ENCODE results near the gene SLC22A7. TPM values are rescaled to one million over a fixed set of nuclear protein-coding genes. Genes with fewer than 3 reads are reported as not detected.

Gene SLC22A7
- total and polyA plus RNA-seq, 2 experiments from 2014 or later: 0.31 TPM; not detected in 1

DNA sequence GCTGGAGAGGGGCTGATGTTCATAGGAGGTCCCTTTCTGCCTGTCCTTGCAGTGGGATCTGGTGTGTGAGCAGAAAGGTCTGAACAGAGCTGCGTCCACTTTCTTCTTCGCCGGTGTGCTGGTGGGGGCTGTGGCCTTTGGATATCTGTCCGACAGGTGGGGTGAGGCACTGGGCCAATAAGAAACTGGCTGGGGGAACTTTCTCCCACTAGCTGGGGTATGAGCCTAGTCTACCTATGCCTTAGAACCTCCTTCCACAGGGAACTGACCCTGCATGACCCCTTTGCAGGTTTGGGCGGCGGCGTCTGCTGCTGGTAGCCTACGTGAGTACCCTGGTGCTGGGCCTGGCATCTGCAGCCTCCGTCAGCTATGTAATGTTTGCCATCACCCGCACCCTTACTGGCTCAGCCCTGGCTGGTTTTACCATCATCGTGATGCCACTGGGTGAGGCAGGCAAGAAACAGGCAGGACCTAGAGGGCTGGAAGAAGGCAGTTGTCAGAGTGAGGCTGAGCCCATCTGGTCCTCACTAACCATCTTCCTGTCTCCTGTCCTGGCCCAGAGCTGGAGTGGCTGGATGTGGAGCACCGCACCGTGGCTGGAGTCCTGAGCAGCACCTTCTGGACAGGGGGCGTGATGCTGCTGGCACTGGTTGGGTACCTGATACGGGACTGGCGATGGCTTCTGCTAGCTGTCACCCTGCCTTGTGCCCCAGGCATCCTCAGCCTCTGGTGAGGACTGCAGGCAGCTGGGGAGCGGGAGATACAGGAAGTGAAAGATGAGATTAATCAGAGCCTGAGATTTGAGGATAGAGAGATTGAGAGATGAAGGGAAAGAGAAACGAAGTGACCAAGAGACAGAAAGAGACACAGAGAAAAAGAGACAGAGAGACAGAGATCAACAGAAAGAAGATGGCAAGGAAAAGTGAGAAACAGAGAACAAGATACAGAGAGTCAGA is 1.6 kb downstream of the SLC22A7 start:
- no peaks in the 10 kb centered on the region for H3K36me3 ChIP-seq (ENCODE audit: insufficient read depth)
- H3K36me3 Mint-ChIP-seq (ENCODE audit: low read depth): no peaks in the 10 kb centered on the region
- peaks cover 8% of the 10 kb centered on the region for H3K27me3 Mint-ChIP-seq (ENCODE audit: insufficient read depth, low read depth, poor library complexity)
- no peaks in the 10 kb centered on the region for H3K9me3 Mint-ChIP-seq
- H3K4me1 ChIP-seq (ENCODE audit: insufficient read depth): no peaks in the 10 kb centered on the region
- H4K20me1 ChIP-seq (replicated peaks; ENCODE audit: insufficient read depth): no peaks in the 10 kb centered on the region
- H3F3A ChIP-seq (replicated peaks; ENCODE audit: low read depth): no peaks in the 10 kb centered on the region
- H2AFZ ChIP-seq: no peak overlapping the region
- H3K4me1 Mint-ChIP-seq: peaks cover 4% of the 10 kb centered on the region; the same call in 2 of the 3 replicates
- H3K27ac ChIP-seq (ENCODE audit: low read depth): no peak overlapping the region
- ATAC-seq (no peak), DNase-seq (ENCODE audit: low spot score) (no peak)
- H3K27me3 ChIP-seq (ENCODE audit: insufficient read depth): no peaks in the 10 kb centered on the region
- peaks cover 4% of the 10 kb centered on the region; the same call in 1 of the 2 replicates for H3K9me2 ChIP-seq (ENCODE audit: insufficient read depth)
- no peak overlapping the region for H3K27ac Mint-ChIP-seq
- TF ChIP-seq JUNB (IDR thresholded peaks at IDR 0.05; ENCODE audit: unreplicated experiment) (no peak), ZNF114 (CRISPR knock-in tag; IDR thresholded peaks at IDR 0.05) (no peak), ETS1 (IDR thresholded peaks at IDR 0.05) (no peak)
- no peaks in the 10 kb centered on the region for H3K79me2 ChIP-seq (replicated peaks; ENCODE audit: insufficient read depth)
- no peak overlapping the region for H3K4me3 Mint-ChIP-seq
- H3K4me3 ChIP-seq: no peak overlapping the region
- no peak overlapping the region for H3K4me2 ChIP-seq

DNA sequence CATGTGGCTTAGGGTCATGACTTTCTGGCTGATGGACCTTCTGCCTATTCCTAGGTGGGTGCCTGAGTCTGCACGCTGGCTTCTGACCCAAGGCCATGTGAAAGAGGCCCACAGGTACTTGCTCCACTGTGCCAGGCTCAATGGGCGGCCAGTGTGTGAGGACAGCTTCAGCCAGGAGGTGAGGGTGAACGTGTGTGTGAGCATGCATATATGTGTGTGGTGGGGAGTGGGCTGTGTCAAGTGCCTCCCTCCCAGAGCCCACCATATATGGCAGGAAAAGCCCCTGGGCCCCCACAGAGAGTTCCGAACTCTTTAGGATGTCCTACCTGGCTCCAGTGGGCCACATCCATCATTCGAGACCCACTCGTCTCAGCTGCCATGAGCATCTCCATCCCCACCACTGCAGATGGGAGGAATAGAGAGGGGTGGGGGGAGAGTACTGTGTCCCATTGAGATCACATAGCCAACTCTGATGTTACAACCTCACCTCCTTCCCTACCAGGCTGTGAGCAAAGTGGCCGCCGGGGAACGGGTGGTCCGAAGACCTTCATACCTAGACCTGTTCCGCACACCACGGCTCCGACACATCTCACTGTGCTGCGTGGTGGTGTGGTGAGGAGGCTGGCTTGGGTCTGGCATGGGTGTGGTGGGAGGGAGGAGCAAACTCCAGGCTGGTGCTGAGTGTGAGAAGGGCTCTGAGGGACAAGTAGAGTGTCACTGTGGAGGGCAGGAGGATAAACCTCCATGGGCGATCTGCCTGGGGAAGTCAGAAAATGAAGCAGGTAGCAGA is 3.2 kb downstream of the SLC22A7 start:
- Histone ChIP-seq H3K27me3 (ENCODE audit: insufficient read depth) (no peaks in the 10 kb centered on the region), H3F3A (replicated peaks; ENCODE audit: low read depth) (no peaks in the 10 kb centered on the region), H3K4me2 (no peak overlapping the region), H3K4me3 (no peak overlapping the region), H4K20me1 (replicated peaks; ENCODE audit: insufficient read depth) (no peaks in the 10 kb centered on the region), H3K27ac (ENCODE audit: low read depth) (no peak overlapping the region), H3K9me2 (ENCODE audit: insufficient read depth) (0 out of 2 replicates have a peak, but pooled peaks cover 4% of the 10 kb centered on the region), H3K36me3 (ENCODE audit: insufficient read depth) (no peaks in the 10 kb centered on the region), H3K4me1 (ENCODE audit: insufficient read depth) (0 out of 2 replicates have a peak, but pooled peaks cover 5% of the 10 kb centered on the region), H3K79me2 (replicated peaks; ENCODE audit: insufficient read depth) (no peaks in the 10 kb centered on the region), H2AFZ (no peak overlapping the region)
- Mint-ChIP-seq H3K27me3 (ENCODE audit: insufficient read depth, low read depth, poor library complexity) (peaks cover 8% of the 10 kb centered on the region), H3K4me3 (no peak overlapping the region), H3K4me1 (peaks cover 11% of the 10 kb centered on the region), H3K27ac (no peak overlapping the region), H3K9me3 (no peaks in the 10 kb centered on the region), H3K36me3 (ENCODE audit: low read depth) (peaks cover 7% of the 10 kb centered on the region; the same call in 1 of the 3 replicates)
- no peak for DNase-seq (ENCODE audit: low spot score)
- ATAC-seq: no peak
- TF ChIP-seq NANOG (IDR thresholded peaks at IDR 0.05; ENCODE audit: borderline replicate concordance): no peak
- no peak for TF ChIP-seq ETS1 (IDR thresholded peaks at IDR 0.05)
- TF ChIP-seq JUNB (IDR thresholded peaks at IDR 0.05; ENCODE audit: unreplicated experiment): no peak
- no peak for TF ChIP-seq EZH2phosphoT487 (IDR thresholded peaks at IDR 0.05; ENCODE audit: unreplicated experiment)
- TF ChIP-seq, protein P1, sequence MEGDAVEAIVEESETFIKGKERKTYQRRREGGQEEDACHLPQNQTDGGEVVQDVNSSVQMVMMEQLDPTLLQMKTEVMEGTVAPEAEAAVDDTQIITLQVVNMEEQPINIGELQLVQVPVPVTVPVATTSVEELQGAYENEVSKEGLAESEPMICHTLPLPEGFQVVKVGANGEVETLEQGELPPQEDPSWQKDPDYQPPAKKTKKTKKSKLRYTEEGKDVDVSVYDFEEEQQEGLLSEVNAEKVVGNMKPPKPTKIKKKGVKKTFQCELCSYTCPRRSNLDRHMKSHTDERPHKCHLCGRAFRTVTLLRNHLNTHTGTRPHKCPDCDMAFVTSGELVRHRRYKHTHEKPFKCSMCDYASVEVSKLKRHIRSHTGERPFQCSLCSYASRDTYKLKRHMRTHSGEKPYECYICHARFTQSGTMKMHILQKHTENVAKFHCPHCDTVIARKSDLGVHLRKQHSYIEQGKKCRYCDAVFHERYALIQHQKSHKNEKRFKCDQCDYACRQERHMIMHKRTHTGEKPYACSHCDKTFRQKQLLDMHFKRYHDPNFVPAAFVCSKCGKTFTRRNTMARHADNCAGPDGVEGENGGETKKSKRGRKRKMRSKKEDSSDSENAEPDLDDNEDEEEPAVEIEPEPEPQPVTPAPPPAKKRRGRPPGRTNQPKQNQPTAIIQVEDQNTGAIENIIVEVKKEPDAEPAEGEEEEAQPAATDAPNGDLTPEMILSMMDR (conservative IDR thresholded peaks at IDR 0.05; ENCODE audit: low read depth in 2 of 2): no peak
- TF ChIP-seq CREB1 (CRISPR knock-in tag; IDR thresholded peaks at IDR 0.05; ENCODE audit: low read depth): no peak
- TF ChIP-seq EZH2 (IDR thresholded peaks at IDR 0.05; ENCODE audit: low read depth, unreplicated experiment): no peak
